Effector memory CD8-positive, alpha-beta T cell (primary cell): ENCODE results near the gene G6PD.
A peak's percentile ranks its signal among the peaks of the same experiment; 100 is the strongest.
"Not testable (repeated sequence)": the region's sequence is repeated elsewhere in the genome, so short reads cannot be mapped to it uniquely, and the experiment has no call there.

ENCODE experiments used
- ATAC-seq: fragments of 150-1000 bp; cut with Tn5 transposase; replicated peaks from 2 replicates; pipeline ENCODE4 v1.10.0; 2021; ENCODE audit warnings: mild to moderate bottlenecking, moderate library complexity
- DNase-seq, 3 experiments: peaks; one replicate each; pipeline ENCODE4 v3.0.0; 2021
- H3K27ac Mint-ChIP-seq, 2 donors: one replicate each; pipeline ENCODE4 v1.8.0; 2022; ENCODE audit warnings: mild to moderate bottlenecking in 2 of 2, mixed read lengths in 2 of 2, moderate library complexity in 2 of 2
- H3K27me3 Mint-ChIP-seq, 2 donors: one replicate each; pipeline ENCODE4 v1.8.0; 2022; ENCODE audit warnings: mixed read lengths in 2 of 2
- H3K36me3 Mint-ChIP-seq: one replicate; pipeline ENCODE4 v1.8.0; 2022; ENCODE audit warnings: mild to moderate bottlenecking, moderate library complexity, mixed read lengths; ENCODE audit not compliant: insufficient read depth
- H3K4me1 Mint-ChIP-seq, 2 donors: one replicate each; pipeline ENCODE4 v1.8.0; 2022; ENCODE audit warnings: low read depth in 2 of 2, mixed read lengths in 2 of 2
- H3K4me3 Mint-ChIP-seq, 2 donors: one replicate each; pipeline ENCODE4 v1.8.0; 2022; ENCODE audit warnings: mild to moderate bottlenecking in 2 of 2, mixed read lengths in 2 of 2, moderate library complexity in 2 of 2
- H3K9me3 Mint-ChIP-seq, 2 donors: one replicate each; pipeline ENCODE4 v1.8.0; 2022; ENCODE audit warnings: mixed read lengths in 2 of 2
- total RNA-seq, 9 experiments: gene quantifications; one replicate each; lab custom pipeline; 2026; lab: John Stamatoyannopoulos, UW

The G6PD gene
- total RNA-seq: 40.8 to 87.6 (median 63.4) reads per million in 9 experiments

- Mint-ChIP-seq H3K27ac (peak within 1 kb of the TSS; percentile 94 to 96), H3K4me1 (peaks cover 41 to 42% of the 10 kb centered on the region in 2 donors), H3K9me3 (no peaks in the 10 kb centered on the region), H3K27me3 (no peaks in the 10 kb centered on the region), H3K4me3 (peak within 1 kb of the TSS; percentile 90 to 94), H3K36me3 (peaks cover 38% of the 10 kb centered on the region)
- ATAC-seq: peak; percentile 55
- peak in 2 of 3 experiments; percentile 67 to 75 for DNase-seq
Observed at GRCh38 chrX:154546354-154547244, at the start of gene G6PD. Gene G6PD, minus strand, starts transcription at chrX:154546846. Its CDS starts 691 bp downstream, at chrX:154546155.

GRCh38 chrX:154595559-154596249 is 49.1 kb upstream of the G6PD start:
- Mint-ChIP-seq H3K27me3 (no peaks in the 10 kb centered on the region), H3K4me1 (peaks cover 12 to 13% of the 10 kb centered on the region in 2 donors), H3K4me3 (no peak overlapping the region), H3K9me3 (no peaks in the 10 kb centered on the region), H3K27ac (peak overlapping the region; percentile 14 to 59), H3K36me3 (peaks cover 5% of the 10 kb centered on the region)
- ATAC-seq (no peak), DNase-seq (no peak)

GRCh38 chrX:154594491-154594890 is 47.8 kb upstream of the G6PD start:
- Mint-ChIP-seq H3K9me3 (no peaks in the 10 kb centered on the region), H3K4me1 (peaks cover 9 to 10% of the 10 kb centered on the region in 2 donors), H3K4me3 (no peak overlapping the region), H3K36me3 (peaks cover 3% of the 10 kb centered on the region), H3K27ac (no peak overlapping the region), H3K27me3 (no peaks in the 10 kb centered on the region)
- no peak for DNase-seq
- ATAC-seq: no peak

GRCh38 chrX:154593201-154593600 is 46.6 kb upstream of the G6PD start:
- no peaks in the 10 kb centered on the region for H3K27me3 Mint-ChIP-seq
- peaks cover 3% of the 10 kb centered on the region for H3K36me3 Mint-ChIP-seq
- H3K9me3 Mint-ChIP-seq: no peaks in the 10 kb centered on the region
- no peak overlapping the region for H3K4me3 Mint-ChIP-seq
- ATAC-seq: no peak
- DNase-seq: no peak
- no peak overlapping the region for H3K27ac Mint-ChIP-seq
- peaks cover 9 to 10% of the 10 kb centered on the region in 2 donors for H3K4me1 Mint-ChIP-seq

GRCh38 chrX:154592505-154592904 is 45.9 kb upstream of the G6PD start:
- H3K9me3 Mint-ChIP-seq: no peaks in the 10 kb centered on the region
- peaks cover 9 to 10% of the 10 kb centered on the region in 2 donors for H3K4me1 Mint-ChIP-seq
- no peaks in the 10 kb centered on the region for H3K27me3 Mint-ChIP-seq
- no peak overlapping the region for H3K4me3 Mint-ChIP-seq
- no peak for DNase-seq
- H3K36me3 Mint-ChIP-seq: peaks cover 3% of the 10 kb centered on the region
- H3K27ac Mint-ChIP-seq: no peak overlapping the region
- no peak for ATAC-seq

- H3K27ac Mint-ChIP-seq, H3K27me3 Mint-ChIP-seq, ATAC-seq, H3K4me3 Mint-ChIP-seq, DNase-seq, H3K36me3 Mint-ChIP-seq, H3K4me1 Mint-ChIP-seq, H3K9me3 Mint-ChIP-seq: not testable (repeated sequence)
Observed at GRCh38 chrX:154590415-154590814, 43.8 kb upstream of the G6PD start.

- H3K27me3 Mint-ChIP-seq, DNase-seq: not testable (repeated sequence)
Observed at GRCh38 chrX:154584585-154585183, 38.0 kb upstream of the G6PD start, which contains the start of gene CTAG1A. Gene CTAG1A, plus strand, starts transcription at chrX:154585133. Its CDS starts 74 bp downstream, at chrX:154585207.

GRCh38 chrX:154582994-154583393 is 36.3 kb upstream of the G6PD start:
- not testable (repeated sequence) for H3K27me3 Mint-ChIP-seq, ATAC-seq, H3K4me3 Mint-ChIP-seq, DNase-seq, H3K9me3 Mint-ChIP-seq, H3K36me3 Mint-ChIP-seq, H3K27ac Mint-ChIP-seq, H3K4me1 Mint-ChIP-seq

More at GRCh38 chrX:154584585-154585183, 38.0 kb upstream of the G6PD start, which contains the start of gene CTAG1A:
- H3K27ac Mint-ChIP-seq, ATAC-seq, H3K4me3 Mint-ChIP-seq, H3K9me3 Mint-ChIP-seq, H3K4me1 Mint-ChIP-seq, H3K36me3 Mint-ChIP-seq: not testable (repeated sequence)

- H3K27ac Mint-ChIP-seq, H3K4me3 Mint-ChIP-seq, DNase-seq, H3K9me3 Mint-ChIP-seq, H3K36me3 Mint-ChIP-seq, H3K4me1 Mint-ChIP-seq, H3K27me3 Mint-ChIP-seq: not testable (repeated sequence)
- peak; percentile 54 for ATAC-seq
Observed at GRCh38 chrX:154575076-154575475, 28.4 kb upstream of the G6PD start.

GRCh38 chrX:154573061-154573460 is 26.4 kb upstream of the G6PD start:
- not testable (repeated sequence) for H3K27me3 Mint-ChIP-seq, DNase-seq, H3K36me3 Mint-ChIP-seq, H3K27ac Mint-ChIP-seq, H3K4me1 Mint-ChIP-seq, H3K4me3 Mint-ChIP-seq, ATAC-seq, H3K9me3 Mint-ChIP-seq

GRCh38 chrX:154570361-154570760 is 23.7 kb upstream of the G6PD start:
- not testable (repeated sequence) for H3K36me3 Mint-ChIP-seq

GRCh38 chrX:154562295-154562694 is 15.6 kb upstream of the G6PD start:
- H3K4me3 Mint-ChIP-seq, DNase-seq, H3K9me3 Mint-ChIP-seq, H3K27me3 Mint-ChIP-seq, H3K4me1 Mint-ChIP-seq, ATAC-seq, H3K27ac Mint-ChIP-seq, H3K36me3 Mint-ChIP-seq: not testable (repeated sequence)

More at GRCh38 chrX:154570361-154570760, 23.7 kb upstream of the G6PD start:
- not testable (repeated sequence) for H3K27me3 Mint-ChIP-seq, H3K9me3 Mint-ChIP-seq, DNase-seq, H3K4me3 Mint-ChIP-seq, H3K27ac Mint-ChIP-seq, H3K4me1 Mint-ChIP-seq, ATAC-seq

- not testable (repeated sequence) for H3K27ac Mint-ChIP-seq, DNase-seq, H3K4me3 Mint-ChIP-seq, ATAC-seq, H3K4me1 Mint-ChIP-seq, H3K9me3 Mint-ChIP-seq, H3K36me3 Mint-ChIP-seq, H3K27me3 Mint-ChIP-seq
Observed at GRCh38 chrX:154560326-154560725, 13.7 kb upstream of the G6PD start.
